Stimulated activated CD4-positive, alpha-beta T cell treated with anti-CD3 and anti-CD28 coated beads, TNF-alpha, amount 100 ng/mL, for 1 hour (primary cell): ENCODE results near the gene RNASEH2B.

Experiments
- DNase-seq, 3 donors: peaks; one replicate each; pipeline ENCODE4 v3.0.0-alpha.2; 2020; ENCODE audit warnings: low read depth in 3 of 3, low spot score in 1 of 3

RNASEH2B gene

DNA sequence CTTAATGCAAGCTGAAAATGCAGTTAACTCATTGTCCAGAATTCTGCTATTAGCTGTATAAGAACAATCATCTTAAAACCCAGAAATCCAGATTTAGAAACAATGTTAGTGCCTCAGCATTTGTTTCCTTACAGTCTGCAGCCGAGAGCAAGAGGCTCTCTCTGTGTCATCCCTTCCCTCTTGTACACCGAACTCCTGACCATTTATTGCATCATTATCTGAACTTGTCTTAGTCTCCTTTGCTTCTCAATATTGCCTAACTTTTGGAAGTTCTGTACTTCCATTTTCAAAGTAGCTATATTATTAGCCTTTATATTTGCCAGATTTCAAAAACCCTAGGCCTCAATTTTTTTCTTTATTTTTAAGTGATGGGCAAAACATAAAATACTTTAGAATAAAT lies 27.1 kb downstream of the RNASEH2B start:
- DNase-seq, result no peak

DNA sequence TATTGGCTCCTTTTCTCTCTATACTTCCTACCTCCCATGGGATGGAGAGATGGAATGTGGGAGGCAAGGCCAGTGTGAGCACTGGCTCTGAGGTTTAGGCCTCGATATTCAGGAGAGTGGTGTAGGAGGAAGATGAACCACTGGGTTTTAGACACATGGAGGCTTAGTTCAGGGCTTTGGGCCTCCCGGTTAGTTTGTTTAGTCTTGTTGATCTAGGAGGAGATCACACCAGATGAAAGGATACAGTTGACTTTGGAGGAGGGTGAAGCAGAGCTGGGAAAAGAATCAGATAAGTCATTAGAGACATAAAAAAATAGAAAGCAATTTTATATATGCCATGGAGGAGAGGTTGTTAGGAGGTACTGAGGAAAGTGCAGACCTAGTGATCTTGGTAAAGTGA lies 30.9 kb downstream of the RNASEH2B start:
- no peak for DNase-seq

DNA sequence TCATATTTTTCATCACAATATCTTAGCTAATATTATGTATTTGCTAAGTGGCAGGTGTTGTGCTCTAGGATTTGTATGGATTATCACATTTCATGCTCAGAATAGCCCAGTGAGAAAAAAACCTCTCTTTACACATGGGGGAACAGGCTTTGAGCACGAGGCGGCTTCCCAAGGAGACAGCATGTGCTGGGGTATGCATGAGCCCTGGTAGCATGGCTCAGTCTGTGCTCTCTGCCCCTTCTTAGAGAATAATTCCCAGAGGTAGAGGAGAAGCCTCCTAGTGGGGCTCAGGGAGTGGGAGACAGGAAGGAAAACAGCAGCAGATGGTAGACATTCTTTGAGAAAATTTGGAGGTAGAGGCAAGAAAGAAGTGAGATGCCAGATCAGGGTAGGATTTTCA lies 31.6 kb downstream of the RNASEH2B start:
- DNase-seq, result no peak

DNA sequence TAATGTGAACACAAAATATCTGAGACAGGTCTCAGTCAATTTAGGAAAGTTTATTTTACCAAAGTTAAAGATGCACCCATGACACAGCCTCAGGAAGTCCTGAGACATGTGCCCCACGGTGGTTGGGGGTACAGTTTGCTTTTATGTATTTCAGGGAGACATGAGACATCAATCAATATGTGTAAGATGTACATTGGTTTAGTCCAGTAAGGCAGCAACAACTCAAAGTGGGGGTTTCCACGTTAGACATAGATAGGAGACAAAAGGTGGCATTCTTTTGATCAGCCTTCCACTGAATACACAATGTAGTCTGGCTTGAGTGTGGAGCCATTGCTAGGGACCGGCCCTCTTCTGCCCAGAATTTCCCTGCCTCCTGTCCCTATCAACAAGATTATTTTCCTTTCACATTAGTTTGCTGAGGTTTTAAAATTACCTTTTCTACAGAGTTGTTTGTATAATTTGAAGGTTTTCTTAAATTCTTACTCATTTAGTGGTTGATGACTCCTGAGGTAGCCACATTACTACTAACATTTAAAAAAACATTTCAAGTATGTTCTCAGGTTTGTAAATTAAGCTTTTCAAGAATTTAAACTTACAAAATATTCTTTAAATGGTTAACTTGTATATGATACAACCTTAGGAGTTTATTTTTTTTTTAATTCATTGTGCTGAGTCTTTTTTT lies 33.2 kb downstream of the RNASEH2B start:
- no peak for DNase-seq

DNA sequence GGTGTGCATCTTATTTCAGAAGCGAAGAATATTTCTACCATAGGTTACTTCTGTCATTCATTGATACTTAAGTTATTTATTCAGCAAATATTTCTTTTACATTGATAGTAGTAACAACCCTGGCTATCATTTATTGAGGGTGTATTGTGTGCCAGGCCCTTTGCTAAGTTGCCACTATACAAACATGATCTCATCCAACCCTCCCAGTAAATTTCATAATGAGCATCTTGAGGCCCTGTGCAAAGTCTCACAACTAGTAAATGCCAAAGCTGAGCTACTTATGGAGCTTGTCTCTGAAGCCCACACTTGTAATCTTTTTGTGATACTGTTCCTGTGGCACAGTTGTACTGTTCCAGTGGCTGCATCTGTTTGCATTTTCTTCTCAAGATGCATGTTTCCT lies 36.1 kb downstream of the RNASEH2B start:
- no peak for DNase-seq

DNA sequence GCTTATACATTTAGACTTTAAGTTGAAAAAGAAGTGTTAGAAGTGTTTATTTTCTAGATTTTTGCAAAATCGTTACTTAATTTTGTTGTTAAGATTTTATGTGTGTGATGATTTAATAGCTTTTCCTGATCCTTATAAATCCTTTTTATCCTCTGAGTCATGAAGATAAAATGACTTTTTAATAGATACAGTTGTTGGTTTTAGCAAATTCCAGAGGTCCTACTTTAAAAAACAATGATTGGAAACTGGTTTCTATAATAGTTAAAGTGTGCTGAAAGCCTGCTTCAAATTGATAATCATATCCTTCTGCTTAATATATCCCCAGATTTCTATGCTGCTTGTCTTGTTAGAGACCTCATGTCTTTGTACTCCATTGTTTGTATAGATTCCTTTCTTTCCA lies 39.0 kb downstream of the RNASEH2B start:
- no peak for DNase-seq

DNA sequence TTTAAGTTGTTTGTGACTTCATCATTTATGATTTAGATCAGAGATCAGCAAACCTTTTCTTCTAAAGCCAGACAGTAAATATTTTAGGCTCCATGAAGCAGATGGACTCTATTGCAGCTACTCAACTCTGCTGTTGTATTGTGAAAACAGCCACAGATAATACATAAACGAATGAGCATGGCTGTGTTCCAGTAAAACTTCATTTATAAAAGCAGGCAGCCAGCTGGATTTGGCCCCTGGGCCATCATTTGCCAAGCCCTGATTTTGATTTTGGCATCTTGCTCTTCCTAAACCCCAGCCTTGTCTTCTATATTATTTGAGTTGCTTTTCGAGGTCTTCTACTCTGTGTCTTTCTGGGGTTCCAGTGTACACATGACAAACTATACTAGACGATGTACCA lies 41.3 kb downstream of the RNASEH2B start:
- no peak for DNase-seq

DNA sequence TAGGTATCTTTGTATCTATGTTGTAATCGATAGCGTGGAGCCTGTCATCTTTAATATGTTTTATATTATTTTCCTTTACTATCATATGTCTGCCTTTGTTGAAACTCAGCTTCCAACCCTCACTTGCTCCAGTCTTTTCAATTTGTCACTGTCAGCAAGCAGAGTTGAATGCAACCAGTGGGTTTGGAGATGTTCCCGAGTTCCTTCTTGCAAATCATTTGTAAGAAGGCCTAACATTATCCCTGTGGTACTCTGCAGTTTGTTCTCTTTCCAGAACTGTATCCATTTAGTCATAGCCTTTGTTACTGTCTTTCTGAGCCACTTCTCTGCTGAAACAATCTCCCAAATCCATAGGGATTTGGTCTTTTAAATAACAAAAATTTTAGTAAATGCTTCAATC lies 41.8 kb downstream of the RNASEH2B start:
- no peak for DNase-seq

DNA sequence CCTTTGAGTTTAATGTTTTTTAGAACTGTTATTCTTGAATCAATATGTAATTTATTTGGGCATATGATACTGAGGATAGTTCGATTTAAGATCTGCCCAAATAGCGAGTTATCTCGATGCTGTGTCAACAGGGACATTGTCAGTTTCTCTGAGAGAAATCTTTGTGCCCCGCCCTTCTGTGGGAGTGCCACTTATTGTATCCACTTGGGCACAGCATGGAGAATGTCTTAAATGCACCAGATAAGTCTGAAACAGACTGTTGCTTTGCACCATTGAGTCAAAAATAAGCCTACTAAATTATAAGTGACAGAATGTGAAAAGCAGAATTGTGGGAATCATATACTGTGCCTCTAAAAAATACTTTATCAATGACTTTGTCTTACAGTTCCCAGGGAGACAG lies 45.6 kb downstream of the RNASEH2B start:
- DNase-seq, result no peak

DNA sequence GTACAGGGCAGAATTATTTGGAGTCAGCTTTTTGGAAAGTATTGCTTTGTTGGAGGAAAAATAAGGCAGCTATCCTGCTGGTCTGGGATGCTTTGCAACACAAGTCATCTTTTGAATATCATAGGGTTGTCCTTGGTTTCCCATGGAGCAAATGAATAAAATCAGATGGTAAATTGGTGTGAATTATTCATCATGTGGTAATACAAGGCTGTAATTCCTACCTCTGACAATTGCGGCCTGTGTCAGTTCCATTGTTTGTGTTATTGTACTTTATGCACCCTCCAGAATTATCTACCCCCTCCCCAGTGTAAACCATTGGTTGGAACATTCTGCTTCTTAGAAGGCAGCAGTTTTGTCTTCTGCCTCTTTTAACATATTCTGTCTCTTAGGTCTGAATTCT lies 46.2 kb downstream of the RNASEH2B start:
- DNase-seq, result no peak

DNA sequence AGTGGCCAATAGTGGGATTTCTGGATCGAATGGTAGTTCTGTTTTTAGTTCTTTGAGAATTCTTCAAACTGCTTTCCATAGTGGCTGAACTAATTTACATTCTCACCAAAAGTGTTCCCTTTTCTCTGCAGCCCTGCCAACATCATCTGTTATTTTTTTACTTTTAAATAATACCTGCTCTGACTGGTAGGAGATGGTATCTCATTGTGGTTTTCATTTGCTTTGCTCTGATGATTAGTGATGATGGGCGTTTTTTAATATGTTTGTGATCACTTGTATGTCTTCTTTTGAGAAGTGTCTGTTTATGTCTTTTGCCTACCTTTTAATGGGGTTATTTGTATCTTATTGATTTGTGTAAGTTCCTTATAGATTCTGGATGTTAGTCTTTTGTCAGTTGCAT lies 48.0 kb downstream of the RNASEH2B start:
- no peak for DNase-seq

DNA sequence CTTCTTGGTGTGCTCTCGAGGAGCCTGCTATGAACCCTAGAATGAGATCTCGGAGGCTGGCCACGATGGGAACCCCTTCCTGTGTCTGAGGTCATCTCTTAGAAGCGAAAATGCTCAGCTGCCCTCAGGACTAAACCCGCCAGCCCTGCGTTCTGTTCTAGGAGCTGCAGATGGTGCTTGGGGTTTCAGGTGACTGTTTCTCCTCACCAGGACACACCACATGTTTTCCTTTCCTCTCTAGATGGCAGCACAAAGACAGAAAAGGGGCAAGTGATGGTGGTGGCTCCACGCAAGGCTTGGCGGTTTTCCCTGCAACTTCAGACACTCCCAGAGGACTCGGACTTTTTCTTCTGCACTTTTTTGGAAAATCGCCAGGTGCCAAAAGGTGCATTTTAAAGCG lies 60.1 kb downstream of the RNASEH2B start:
- no peak for DNase-seq

DNA sequence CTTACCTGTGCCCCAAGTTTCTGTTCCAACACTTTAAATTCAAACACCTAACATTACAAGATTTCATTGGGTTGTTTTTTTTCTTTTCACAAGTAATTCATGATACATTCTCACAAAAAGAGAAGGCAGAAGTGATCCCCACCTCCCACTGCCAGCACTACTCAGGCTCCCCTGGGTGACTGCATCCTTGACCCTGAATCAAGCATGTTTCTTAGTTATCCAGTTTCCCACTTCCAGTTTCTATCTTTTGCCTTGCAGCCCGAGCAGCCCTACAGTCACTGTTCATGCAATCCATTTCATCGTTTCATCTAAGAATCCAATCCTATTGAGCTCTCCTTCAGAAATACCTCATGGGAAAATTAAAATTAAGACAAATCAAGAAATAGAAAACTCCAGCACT lies 61.4 kb downstream of the RNASEH2B start:
- DNase-seq, result no peak

DNA sequence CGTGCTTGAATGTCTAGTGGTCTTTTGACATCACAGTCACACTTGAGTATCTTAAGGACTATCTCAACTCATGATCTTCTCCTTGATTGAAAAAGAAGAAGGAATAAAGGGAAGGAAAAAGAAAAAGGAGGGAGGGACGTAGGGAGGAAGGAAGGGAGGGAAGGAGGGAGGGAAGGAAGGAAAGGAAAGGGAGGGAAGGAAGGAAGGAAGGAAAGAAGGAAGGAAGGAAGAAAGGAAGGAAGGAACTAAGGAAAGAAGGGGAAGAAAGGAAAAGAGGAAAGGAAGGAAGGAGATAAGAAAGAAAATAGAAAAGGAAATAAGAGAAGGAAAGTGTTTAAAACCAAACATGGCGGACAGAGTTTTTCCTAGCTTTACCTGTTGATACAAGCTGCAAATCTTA lies 64.7 kb downstream of the RNASEH2B start:
- no peak for DNase-seq

DNA sequence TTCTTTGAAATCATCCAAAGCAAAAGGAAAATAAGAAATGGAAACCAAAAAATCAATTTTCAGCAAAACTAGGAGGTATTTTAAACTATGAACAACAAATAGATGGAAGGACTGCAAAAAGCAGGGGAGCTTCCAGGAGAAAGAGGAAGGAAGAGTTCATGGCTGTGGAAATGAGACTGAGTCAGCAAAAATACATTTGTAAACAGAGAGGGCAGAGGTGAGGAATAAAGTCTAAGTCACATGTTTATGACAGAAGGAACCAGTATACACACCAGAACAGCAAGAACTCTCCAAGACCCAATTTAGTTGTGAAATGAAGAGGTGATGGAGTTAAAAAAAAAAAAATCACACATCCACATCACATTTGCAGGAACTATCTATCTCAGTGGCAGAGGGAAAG lies 69.6 kb downstream of the RNASEH2B start:
- DNase-seq, result no peak

DNA sequence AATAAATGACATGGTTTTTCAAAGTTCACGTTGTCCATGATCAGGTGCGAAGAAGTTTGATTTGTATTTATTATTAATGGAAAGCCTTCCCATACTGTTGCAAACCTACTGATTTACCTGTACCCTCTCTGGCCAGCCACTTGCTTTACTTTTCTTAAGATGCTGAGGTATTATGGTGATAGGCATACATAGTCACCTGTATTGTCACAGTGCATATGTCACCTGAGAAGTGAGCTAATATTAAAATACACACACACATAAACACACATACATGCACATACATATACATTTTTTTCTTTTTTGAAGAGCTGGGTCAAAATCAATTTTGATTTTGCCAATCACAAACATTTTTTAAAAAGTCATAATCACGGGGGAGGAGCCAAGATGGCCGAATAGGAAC lies 72.1 kb downstream of the RNASEH2B start:
- DNase-seq, result no peak

DNA sequence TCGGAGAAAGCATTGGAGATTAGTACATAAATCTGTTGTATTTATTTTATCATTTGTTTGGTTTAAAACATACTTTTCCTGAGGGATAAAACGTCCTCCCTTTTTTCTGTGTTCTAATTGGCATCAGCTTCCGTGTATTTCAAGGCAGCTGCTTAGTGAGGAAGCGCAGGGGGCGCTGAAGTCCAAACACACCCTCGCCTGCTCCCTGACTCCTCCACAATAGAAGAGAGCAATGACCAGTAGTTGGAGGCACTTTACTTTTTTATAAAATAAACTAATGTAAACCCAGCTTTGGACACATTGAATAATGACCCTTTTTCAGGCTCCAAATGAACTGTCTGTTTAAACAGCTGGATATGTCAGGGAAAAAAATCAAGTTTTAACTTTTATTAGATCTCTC lies 79.9 kb downstream of the RNASEH2B start:
- no peak for DNase-seq

DNA sequence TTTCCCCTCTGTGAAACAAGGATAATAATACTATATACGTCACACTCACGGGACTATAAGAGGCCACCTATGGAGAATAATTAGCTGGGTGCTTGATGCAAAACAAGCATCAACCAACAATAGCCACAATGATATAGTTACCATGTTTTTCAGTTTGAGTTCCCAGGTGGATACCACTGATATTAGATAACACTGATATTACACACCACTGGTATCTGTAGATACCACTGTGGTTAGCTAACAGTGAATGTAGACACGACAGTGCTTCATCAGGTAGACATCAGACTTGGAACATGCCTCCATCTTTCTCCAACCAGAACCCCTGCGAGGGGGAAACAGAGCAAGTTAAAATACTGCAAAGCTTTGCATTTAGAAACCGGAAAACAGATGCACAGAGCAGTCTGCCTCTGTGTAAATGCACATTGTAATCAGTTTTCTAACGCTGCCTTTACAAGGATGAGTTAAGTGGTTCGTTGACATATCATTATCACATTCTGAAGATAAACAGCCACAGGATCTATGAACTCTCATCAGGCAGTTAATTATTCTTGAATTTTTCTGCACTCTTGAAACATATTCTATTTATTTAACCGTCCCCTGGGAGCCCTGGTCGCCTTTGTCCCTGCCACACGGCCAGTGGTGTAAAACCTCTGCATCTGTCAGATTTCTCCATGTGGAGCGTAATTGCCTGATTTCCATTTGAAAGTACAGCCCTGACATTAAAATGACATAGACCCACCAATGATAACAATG lies 80.7 kb downstream of the RNASEH2B start:
- no peak for DNase-seq

DNA sequence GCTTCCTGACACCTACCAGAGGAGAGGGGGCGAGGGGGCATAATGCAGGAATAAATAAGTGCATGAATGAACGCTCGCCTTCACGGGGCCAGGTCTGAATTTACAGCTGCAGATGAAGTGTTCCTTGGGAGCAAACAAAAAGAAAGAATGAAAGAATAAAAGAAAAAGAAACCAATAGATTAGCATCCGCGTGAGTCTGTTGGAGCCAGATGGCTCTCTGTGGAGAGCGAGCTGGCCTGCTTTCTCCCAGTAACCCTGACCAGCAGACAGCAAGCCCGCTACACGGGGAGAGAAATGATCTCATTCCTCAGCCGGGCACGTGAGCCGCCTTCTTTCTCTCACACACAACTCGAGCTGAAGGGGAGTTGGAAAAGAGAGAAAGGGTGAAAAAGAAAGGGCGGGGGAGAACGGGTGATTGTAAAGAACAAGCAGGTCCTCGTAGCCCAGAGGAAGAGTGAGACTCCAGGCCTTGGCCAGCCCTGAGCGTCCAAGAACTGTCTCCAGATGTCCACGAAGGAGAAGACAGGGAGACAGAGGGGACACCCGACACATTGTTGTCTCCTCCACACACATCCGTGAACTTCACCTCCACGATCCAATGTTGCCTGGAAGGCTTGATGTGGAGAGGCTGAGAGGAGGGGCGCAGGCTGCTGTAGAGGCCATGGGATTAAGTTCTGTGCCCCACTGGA lies 81.4 kb downstream of the RNASEH2B start:
- DNase-seq, result no peak

DNA sequence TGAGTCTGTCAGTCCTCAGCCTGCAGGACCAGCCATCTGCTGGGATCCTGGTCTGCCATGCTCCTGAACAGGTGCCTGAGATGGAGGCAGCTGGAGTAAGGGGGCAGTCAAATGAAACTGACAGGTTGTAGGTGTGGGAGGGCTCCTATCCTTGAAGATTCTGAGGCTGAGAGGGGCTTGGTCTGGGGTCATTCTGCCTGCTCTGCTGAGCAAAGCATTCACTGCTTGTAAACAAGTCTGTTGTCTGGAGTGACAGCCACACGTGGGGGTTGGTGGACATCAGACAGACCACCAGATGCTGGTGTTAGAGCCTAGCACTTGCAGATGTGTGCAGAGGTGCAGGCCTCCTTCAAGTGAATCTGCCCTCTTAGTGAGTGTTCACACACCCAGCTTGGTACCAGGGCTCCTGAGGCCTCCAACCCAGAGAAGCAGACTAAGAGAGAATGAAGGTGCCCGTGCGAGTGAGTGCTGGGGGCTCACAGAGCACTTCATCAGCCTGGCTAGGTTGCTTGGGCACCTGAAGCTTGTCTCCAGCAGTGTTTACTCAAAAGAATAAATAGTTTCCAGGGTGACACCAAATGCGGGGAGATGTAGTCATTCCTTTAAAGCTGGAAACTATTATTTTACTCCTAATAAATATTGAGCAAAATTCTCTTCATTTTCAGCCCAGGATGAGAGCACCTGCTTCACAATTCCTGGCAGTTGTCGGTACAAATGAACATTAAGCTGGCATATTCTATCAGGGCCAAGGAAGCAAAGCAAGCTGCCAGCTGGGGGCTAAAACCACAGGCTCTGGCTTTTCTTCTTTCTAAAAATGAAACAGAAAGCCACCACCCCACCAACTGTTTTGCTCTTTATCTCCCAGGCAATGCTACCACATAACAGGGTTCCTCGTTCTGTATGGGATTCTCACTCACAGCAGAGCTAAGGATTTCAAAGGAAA lies 82.3 kb downstream of the RNASEH2B start:
- no peak for DNase-seq

DNA sequence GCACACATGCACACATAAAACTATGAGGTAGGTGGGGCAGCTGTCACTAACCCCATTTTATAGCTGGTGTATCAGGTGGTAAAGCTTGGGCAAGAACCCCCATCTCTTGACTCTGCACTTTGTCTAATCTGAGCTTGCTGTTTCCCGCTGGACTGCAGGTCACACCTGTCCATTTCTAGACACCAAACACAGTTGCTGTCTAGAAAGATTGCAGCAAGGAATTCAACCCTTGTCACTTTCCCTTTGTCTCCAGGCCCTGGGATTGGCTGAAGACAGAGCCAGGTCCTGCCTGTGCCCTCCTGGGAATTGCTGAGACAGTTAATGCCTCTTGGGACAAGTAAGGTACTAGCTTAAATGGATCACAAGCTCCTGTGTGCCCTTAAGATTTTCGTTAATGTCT lies 83.8 kb downstream of the RNASEH2B start:
- DNase-seq, result no peak
